Astrocyte of the cerebellum (primary cell): ENCODE data around the gene GRHL1.

Source experiments
- DNase-seq: peaks from one replicate; pipeline ENCODE4 v3.0.0-alpha.2; 2011; ENCODE audit warnings: low read depth
- H3K4me3 ChIP-seq: 2 replicates; pipeline ENCODE4 v1.5.1; 2011; ENCODE audit warnings: mild to moderate bottlenecking, low read depth, low read length, moderate library complexity
- CTCF ChIP-seq: IDR thresholded peaks from 2 replicates; pipeline ENCODE4 v1.5.1; 2012; ENCODE audit warnings: low read length, low read depth, moderate library complexity, mild to moderate bottlenecking; ENCODE audit errors: missing control alignments
- in situ Hi-C: cut with HindIII; loops from 2 replicates; pipeline ENCODE4 v1.10.0; 2017; ENCODE audit warnings: low sequenced_read_pairs

Gene GRHL1

DNA sequence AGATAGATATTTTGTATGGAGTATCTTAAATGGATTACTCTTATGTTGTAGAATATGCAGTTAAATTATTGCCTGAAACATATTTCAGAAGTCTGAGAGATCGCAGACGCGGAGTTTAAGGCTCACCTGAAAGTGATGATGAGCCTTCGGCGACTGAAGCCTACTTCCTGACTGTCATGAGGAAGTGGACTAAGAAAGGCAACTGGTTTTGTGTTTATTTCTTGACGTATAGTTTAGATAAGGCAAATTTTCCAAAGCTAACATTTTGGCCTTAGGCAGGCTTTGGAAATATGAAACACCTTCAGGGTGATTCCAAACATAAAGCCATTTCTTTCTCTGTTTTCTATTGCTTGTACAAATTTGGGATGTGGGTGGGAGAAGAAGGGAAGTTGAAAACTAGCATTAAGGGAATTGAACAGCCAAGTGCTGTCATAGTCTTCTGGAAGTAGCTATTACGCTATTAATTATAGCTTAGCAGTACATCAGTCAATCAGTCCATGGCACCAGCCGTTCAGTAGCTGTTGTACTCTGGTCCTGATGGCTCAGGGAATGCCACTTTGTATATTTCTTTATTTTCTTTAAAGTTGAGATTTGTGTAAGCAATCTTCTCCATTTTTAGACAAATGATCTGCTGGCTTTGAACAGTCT, 1.5 kb downstream of the GRHL1 start:
- DNase-seq = no peak
- TF ChIP-seq CTCF = no peak
- in situ Hi-C loops = no loop called here
- H3K4me3 ChIP-seq = no peak overlapping the region

DNA sequence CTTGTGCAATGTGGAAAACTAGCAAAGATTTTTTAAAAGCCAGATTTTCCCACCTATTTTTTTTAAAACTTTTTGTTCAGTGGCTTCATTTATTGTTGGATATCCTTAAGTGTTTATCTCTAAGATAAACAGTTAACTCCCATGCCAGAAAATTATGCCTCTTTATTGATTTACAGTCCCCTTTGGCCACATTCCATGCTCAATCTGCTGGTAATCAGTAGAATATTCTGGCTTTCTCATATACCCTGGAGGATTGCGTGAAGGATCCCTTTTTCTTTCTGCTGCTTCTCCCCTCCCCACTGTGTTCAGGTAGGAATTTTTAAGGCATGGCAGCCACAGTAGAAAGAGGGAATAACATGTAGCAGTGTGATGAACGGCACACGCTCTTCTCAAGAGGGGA, 2.6 kb downstream of the GRHL1 start:
- in situ Hi-C loops = no loop called here
- no peak for TF ChIP-seq CTCF
- H3K4me3 ChIP-seq = no peak overlapping the region
- no peak for DNase-seq

GRCh38 chr2:9958057-9958456, 6.6 kb downstream of the GRHL1 start:
- TF ChIP-seq CTCF = no peak
- in situ Hi-C loops = no loop called here
- DNase-seq = no peak
- no peak overlapping the region for H3K4me3 ChIP-seq

DNA sequence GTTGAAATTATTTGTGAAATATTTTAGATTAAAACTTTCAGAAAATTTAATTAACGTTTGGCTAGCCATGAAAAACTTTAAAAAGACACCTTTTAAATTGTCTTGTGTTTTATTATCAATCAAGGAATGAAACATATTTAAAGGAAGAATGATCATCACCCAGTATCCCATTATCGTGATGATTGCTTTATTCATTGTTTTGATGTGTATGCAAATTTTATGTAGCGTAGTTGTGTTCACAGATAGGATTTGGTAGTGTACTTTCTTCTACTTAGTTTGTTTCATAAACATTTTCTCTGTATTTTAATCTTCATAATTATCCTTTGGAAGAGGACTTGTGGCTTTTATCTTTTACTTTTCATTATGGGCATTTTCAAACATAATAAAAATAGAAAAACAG, 7.8 kb downstream of the GRHL1 start:
- TF ChIP-seq CTCF = no peak
- in situ Hi-C loops = no loop called here
- DNase-seq = no peak
- H3K4me3 ChIP-seq = no peak overlapping the region

DNA sequence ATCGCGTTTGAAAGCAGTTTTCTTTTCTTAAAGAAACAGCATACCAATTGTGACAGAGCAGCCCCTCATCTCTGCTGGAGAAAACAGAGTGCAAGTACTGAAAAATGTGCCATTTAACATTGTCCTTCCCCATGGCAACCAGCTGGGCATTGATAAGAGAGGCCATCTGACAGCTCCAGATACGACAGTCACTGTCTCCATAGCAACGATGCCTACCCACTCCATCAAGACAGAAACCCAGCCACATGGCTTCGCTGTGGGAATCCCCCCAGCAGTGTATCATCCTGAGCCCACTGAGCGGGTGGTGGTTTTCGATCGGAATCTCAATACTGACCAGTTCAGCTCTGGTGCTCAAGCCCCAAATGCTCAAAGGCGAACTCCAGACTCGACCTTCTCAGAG, 9.5 kb downstream of the GRHL1 start:
- TF ChIP-seq CTCF = no peak
- DNase-seq = no peak
- no peak overlapping the region for H3K4me3 ChIP-seq
- in situ Hi-C loops = loop anchor here (5.0 kb wide), 1 partner anchor 81 kb away; the partner anchor contains the start of gene KLF11

DNA sequence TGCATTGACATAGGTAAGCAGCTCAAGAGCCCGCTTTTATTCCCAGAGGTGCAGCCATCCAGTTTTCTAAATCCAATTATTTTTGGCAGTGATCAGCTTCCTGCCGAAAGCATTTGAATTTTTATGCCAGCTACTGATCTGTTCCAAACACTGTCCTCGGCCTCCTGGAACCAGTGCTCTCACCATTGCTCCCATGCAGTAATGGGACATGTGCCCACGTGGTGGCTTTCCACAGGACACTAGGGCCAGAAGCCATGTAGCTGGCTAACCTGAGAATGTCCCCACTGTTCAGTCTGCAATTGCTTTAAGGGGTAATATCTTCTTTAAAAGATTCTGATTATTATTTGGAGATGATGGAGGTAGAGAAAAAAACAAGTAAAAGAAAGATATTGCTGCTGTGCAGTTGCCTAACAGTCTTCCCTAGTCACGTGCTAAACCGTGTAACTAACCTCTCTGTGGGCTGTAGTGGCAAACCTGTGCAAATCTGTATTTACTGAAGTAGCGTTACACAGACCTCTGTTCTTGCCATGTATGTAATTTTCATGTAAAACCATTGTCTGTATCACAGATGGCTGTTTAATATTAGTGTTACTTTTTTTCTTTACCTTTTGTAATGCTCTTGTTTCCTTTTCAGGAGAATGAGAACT, 13.0 kb downstream of the GRHL1 start:
- in situ Hi-C loops = loop anchor here (5.0 kb wide), 1 partner anchor 78 kb away; the partner anchor contains the start of gene KLF11
- H3K4me3 ChIP-seq = no peak overlapping the region
- no peak for TF ChIP-seq CTCF
- no peak for DNase-seq
